Breast epithelium (tissue), 3 donors: ENCODE results near the gene FBRS.

Source experiments
- CTCF ChIP-seq, 3 donors: fragments of 450-650 bp; IDR thresholded peaks; one replicate each; pipeline ENCODE4 v1.5.1; 2016 to 2017; ENCODE audit warnings: antibody characterized with exemption in 3 of 3, mild to moderate bottlenecking in 3 of 3, moderate library complexity in 3 of 3
- POLR2A ChIP-seq: fragments of 450-650 bp; IDR thresholded peaks from one replicate; pipeline ENCODE4 v1.6.1; 2016; ENCODE audit warnings: antibody characterized with exemption, mild to moderate bottlenecking, moderate library complexity
- POLR2AphosphoS5 ChIP-seq, 3 donors: sonication (generic); formaldehyde crosslinking; IDR thresholded peaks; one replicate each; pipeline ENCODE4 v1.6.1; 2017; ENCODE audit warnings: antibody characterized with exemption in 3 of 3

GRCh38 chr16:30650369-30651123 is 7.7 kb upstream of the FBRS start, which contains the start of gene PRR14:
- TF ChIP-seq CTCF (IDR thresholded peaks at IDR 0.05) (peak; percentile 76 to 90 (median 80)), POLR2A (peak; percentile 9), POLR2AphosphoS5 (IDR thresholded peaks at IDR 0.05) (peak; percentile 93 to 98 (median 94))
